HepG2 (cell line): Measurements from ENCODE around the gene C2CD4A. TPM values are rescaled to one million over a fixed set of nuclear protein-coding genes. Genes with fewer than 3 reads are reported as not detected.

ENCODE experiments used
- ATAC-seq: fragments of 200-7000 bp; cut with Tn5 transposase; 3 replicates; pipeline ENCODE4 v1.9.1; 2020; ENCODE audit warnings: mild to moderate bottlenecking, moderate library complexity
- BruUV-seq: library from RNA; stranded (reverse); fragments of 400-500 nt; replicated peaks from 2 replicates; lab custom pipeline; 2021; lab: Mats Ljungman, UMichigan
- CTCF ChIA-PET: fragments of 300-600 bp; formaldehyde crosslinking; extraction: SDS; loops from one replicate; lab custom pipeline; 2021; ENCODE audit warnings: low total read pairs, inconsistent platforms, low intra/inter-chr PET ratio; lab: Yijun Ruan, JAX
- POLR2A ChIA-PET: fragments of 350-600 bp; sonication (Branson Sonifier 250); formaldehyde crosslinking; loops from one replicate; lab custom pipeline; 2020; ENCODE audit warnings: antibody characterized with exemption, inconsistent platforms; lab: Yijun Ruan, JAX
- DNase-seq: peaks from one replicate; pipeline ENCODE4 v3.0.0-alpha.2; 2015; ENCODE audit warnings: low spot score
- FAIRE-seq: peaks from 3 replicates; lab custom pipeline; 2011; peaks lifted over from hg19 to GRCh38; lab: Jason Lieb, UNC
- H2AFZ ChIP-seq: one replicate; pipeline ENCODE4 v1.6.1; 2011; ENCODE audit warnings: low read length, inconsistent platforms
- H3K27ac ChIP-seq: fragments of 300-600 bp; 3 replicates; pipeline ENCODE4 v1.8.0; 2011; ENCODE audit warnings: mixed run types, mild to moderate bottlenecking, mixed read lengths, low read length, inconsistent platforms; ENCODE audit not compliant: insufficient read depth; ENCODE audit errors: extremely low read length
- H3K27me3 ChIP-seq, 2 experiments: fragments of 200-600 bp in 1 of 2; 2 replicates in 1 of 2; 3 replicates in 1 of 2; pipeline versions ENCODE4 v1.6.0 to v1.8.0; 2011; ENCODE audit warnings: low read length in 2 of 2, mild to moderate bottlenecking in 2 of 2, moderate library complexity in 2 of 2, inconsistent platforms in 1 of 2; ENCODE audit not compliant: insufficient read depth in 2 of 2, control insufficient read depth in 1 of 2
- H3K36me3 ChIP-seq, 2 experiments: fragments of 200-600 bp in 1 of 2; replicated peaks in 1 of 2; 2 replicates in 1 of 2; 3 replicates in 1 of 2; pipeline versions ENCODE4 v1.5.1 to v1.8.0; 2011; ENCODE audit warnings: low read length in 2 of 2, inconsistent platforms in 1 of 2; ENCODE audit not compliant: insufficient read depth in 2 of 2, control insufficient read depth in 1 of 2
- H3K4me1 ChIP-seq: 2 replicates; pipeline ENCODE4 v1.5.1; 2012; ENCODE audit warnings: low read length, inconsistent platforms; ENCODE audit not compliant: insufficient read depth
- H3K4me2 ChIP-seq: 2 replicates; pipeline ENCODE4 v1.6.0; 2011; ENCODE audit warnings: low read depth, low read length, inconsistent platforms
- H3K4me3 ChIP-seq, 3 experiments: fragments of 200-600 bp in 1 of 3; sonication (generic), shearing (Covaris generic) in 1 of 3; replicated peaks in 1 of 3; 2 replicates each; pipeline ENCODE4 v1.5.1; 2011 to 2016; ENCODE audit warnings: low read length in 3 of 3, inconsistent platforms in 2 of 3, low read depth in 2 of 3, mild to moderate bottlenecking in 2 of 3, control low read depth in 1 of 3, mixed read lengths in 1 of 3; ENCODE audit not compliant: insufficient read depth in 1 of 3
- H3K79me2 ChIP-seq: one replicate; pipeline ENCODE4 v1.6.1; 2011; ENCODE audit warnings: low read length, inconsistent platforms; ENCODE audit not compliant: insufficient read depth
- H3K9ac ChIP-seq: 2 replicates; pipeline ENCODE4 v1.6.0; 2011; ENCODE audit warnings: mild to moderate bottlenecking, low read depth, low read length, inconsistent platforms; ENCODE audit not compliant: insufficient read depth
- H3K9me3 ChIP-seq: 2 replicates; pipeline ENCODE4 v1.5.1; 2012; ENCODE audit warnings: mild to moderate bottlenecking, low read length
- H4K20me1 ChIP-seq: 2 replicates; pipeline ENCODE4 v1.6.0; 2011; ENCODE audit warnings: inconsistent platforms, mild to moderate bottlenecking, low read length, moderate library complexity; ENCODE audit not compliant: insufficient read depth
- E2F5 ChIP-seq: sonication (generic); formaldehyde crosslinking; conservative IDR thresholded peaks from 2 replicates; pipeline ENCODE4 v1.4.0; 2020; ENCODE audit warnings: missing genetic modification reagents
- GMEB2 ChIP-seq: IDR thresholded peaks from 2 replicates; pipeline ENCODE4 v1.6.1; 2016; ENCODE audit warnings: missing biosample characterization, missing genetic modification reagents, low read depth
- KDM2A ChIP-seq: sonication (generic); formaldehyde crosslinking; IDR thresholded peaks from 2 replicates; pipeline ENCODE4 v1.4.0; 2020; ENCODE audit warnings: low read depth, missing genetic modification reagents, borderline replicate concordance
- MYNN ChIP-seq: sonication (generic); formaldehyde crosslinking; IDR thresholded peaks from 2 replicates; pipeline ENCODE4 v1.4.0; 2020; ENCODE audit warnings: mild to moderate bottlenecking, low read depth, missing genetic modification reagents
- POLR2AphosphoS2 ChIP-seq: IDR thresholded peaks from 2 replicates; pipeline ENCODE4 v1.6.1; 2011; ENCODE audit warnings: low read depth, low read length, improper control_type of control experiment
- PRDM4 ChIP-seq: sonication (generic); formaldehyde crosslinking; IDR thresholded peaks from 2 replicates; pipeline ENCODE4 v1.9.0; 2021; ENCODE audit warnings: missing genetic modification reagents, borderline replicate concordance
- XBP1 ChIP-seq: sonication (generic); formaldehyde crosslinking; IDR thresholded peaks from 2 replicates; pipeline ENCODE4 v1.5.0; 2020; ENCODE audit warnings: missing genetic modification reagents
- ZBTB20 ChIP-seq: sonication (generic); formaldehyde crosslinking; IDR thresholded peaks from 2 replicates; pipeline ENCODE4 v1.8.1; 2023; ENCODE audit warnings: missing genetic modification reagents, low read depth, mild to moderate bottlenecking, borderline replicate concordance
- ZBTB3 ChIP-seq: sonication (generic); formaldehyde crosslinking; IDR thresholded peaks from 2 replicates; pipeline ENCODE4 v1.4.0; 2020; ENCODE audit warnings: low read depth, mild to moderate bottlenecking, moderate library complexity, missing genetic modification reagents, borderline replicate concordance
- ZEB1 ChIP-seq: IDR thresholded peaks from 2 replicates; pipeline ENCODE4 v1.6.1; 2012; ENCODE audit warnings: mild to moderate bottlenecking, low read depth, inconsistent platforms; ENCODE audit not compliant: insufficient replicate concordance
- ZFP1 ChIP-seq: IDR thresholded peaks from 2 replicates; pipeline ENCODE4 v1.6.1; 2016
- ZNF260 ChIP-seq: sonication (generic); formaldehyde crosslinking; IDR thresholded peaks from 2 replicates; pipeline ENCODE4 v1.4.0; 2020; ENCODE audit warnings: missing genetic modification reagents, low read depth, mild to moderate bottlenecking, borderline replicate concordance
- ZNF543 ChIP-seq: sonication (generic); formaldehyde crosslinking; IDR thresholded peaks from 2 replicates; pipeline ENCODE4 v1.4.0; 2020; ENCODE audit warnings: mild to moderate bottlenecking, missing genetic modification reagents
- ZNF574 ChIP-seq: sonication (generic); formaldehyde crosslinking; IDR thresholded peaks from 2 replicates; pipeline ENCODE4 v1.4.0; 2020; ENCODE audit warnings: missing genetic modification reagents
- ZNF850 ChIP-seq: sonication (generic); formaldehyde crosslinking; conservative IDR thresholded peaks from 2 replicates; pipeline ENCODE4 v1.9.0; 2021; ENCODE audit warnings: mild to moderate bottlenecking, missing genetic modification reagents
- WGBS: methylation state at CpG from one replicate; pipeline ENCODE4 v1.1.6; 2017; ENCODE audit warnings: low lambda C conversion rate; 5-methylcytosine and 5-hydroxymethylcytosine counted together
- in situ Hi-C: cut with HindIII; loops from 2 replicates; pipeline ENCODE4 v1.10.0; 2017; ENCODE audit warnings: low pct_unique_long_range_greater_than_20kb; ENCODE audit not compliant: extremely low pct_ligation_motif_present
- intact Hi-C: fragments of 100-400 bp; cut with micrococcal nuclease; formaldehyde crosslinking; loops from one replicate; pipeline ENCODE4 v1.10.0; 2022; ENCODE audit not compliant: unreplicated experiment
- polyA plus RNA-seq, 8 experiments: library from polyadenylated mRNA; depleted of rRNA in 3 of 8; stranded (reverse) in 7 of 8; unstranded in 1 of 8; fragments of >200 nt; fragmentation: Illumina TruSeq in 4 of 8; extraction: Trizol in 4 of 8; gene quantifications; 2 replicates each; pipeline versions ENCODE4 v1.2.1 to v1.2.3, GENCODE V29; 2011 to 2016; ENCODE audit warnings: low read depth in 4 of 8, missing spikeins in 1 of 8, mixed read lengths in 1 of 8; ENCODE audit not compliant: insufficient read depth in 1 of 8
- total RNA-seq, 5 experiments: library from RNA; depleted of rRNA; stranded (reverse); fragments of >200 nt; fragmentation: Illumina TruSeq; extraction: Trizol; gene quantifications; 2 replicates each; pipeline ENCODE4 v1.2.3, GENCODE V29; 2016; ENCODE audit warnings: low read depth in 1 of 5

C2CD4A gene
- total and polyA plus RNA-seq, 2 of the 13 experiments (the other 11 are each of a cell fraction or from before 2014, with no cell fraction given): 0.20 TPM; not detected in 1

DNA sequence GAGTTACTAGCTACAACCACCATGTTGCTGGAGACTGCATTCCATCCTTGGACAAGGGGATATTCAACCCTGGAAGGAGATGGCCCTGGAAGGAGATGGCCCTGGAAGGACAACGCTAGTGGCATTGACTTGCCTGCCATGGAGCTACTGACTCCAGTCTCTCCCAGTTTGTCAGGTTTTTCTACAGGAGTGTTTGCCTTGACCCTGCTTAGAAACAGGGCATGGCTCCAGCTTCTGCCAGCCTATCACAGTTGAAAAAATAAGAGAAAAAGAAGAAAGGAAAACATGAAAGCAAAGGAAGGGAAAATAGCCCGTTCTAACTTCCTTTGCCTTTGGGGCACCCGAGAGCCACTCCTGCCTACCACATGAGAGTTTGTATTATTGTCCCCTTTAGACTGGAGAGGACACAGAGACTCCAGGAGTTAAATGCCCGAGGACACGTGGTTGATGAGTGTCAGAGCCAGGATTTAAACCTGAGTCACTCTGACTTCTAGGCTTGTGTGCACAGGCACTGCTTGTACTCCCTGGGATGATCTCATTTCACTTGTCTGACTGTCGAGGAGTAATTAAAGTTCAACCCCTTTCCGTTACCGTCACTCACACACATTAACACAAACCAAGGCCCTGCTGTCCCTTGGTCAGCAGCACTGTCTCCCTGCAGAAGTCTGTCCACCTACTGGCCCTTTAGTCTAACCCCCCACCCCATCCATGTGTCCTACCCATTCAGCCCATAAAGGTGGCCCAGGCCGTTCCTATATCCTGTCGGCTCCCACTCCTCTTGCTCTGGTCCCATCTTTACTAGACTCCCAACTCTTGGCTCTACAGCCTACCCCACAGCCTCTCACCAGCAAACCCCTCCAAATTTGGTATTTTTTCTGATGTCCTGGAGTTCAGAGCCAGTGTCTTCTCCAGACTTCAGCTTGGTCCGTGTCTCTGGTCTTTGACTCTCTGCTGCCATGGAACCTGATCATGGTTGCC lies 46.1 kb downstream of the C2CD4A start:
- FAIRE-seq: no peak
- intact Hi-C loops: no loop called here
- CTCF ChIA-PET: no interaction called here
- TF ChIP-seq ZBTB20 (no peak), MYNN (CRISPR knock-in tag) (no peak), POLR2AphosphoS2 (no peak), ZNF543 (CRISPR knock-in tag) (no peak), ZNF850 (CRISPR knock-in tag) (no peak), ZBTB3 (CRISPR knock-in tag) (no peak), ZEB1 (no peak), ZNF574 (CRISPR knock-in tag) (no peak), ZFP1 (CRISPR knock-in tag) (no peak), PRDM4 (CRISPR knock-in tag) (no peak), KDM2A (no peak), E2F5 (CRISPR knock-in tag) (no peak), XBP1 (no peak), ZNF260 (no peak), GMEB2 (no peak)

More for the DNA sequence above, 46.1 kb downstream of the C2CD4A start:
- 7% methylated on average over 11 of the region's 11 CpGs for WGBS
- Histone ChIP-seq H3K27ac (no peak overlapping the region), H3K4me2 (peak overlapping the region; percentile 8; the same call in 1 of the 2 replicates), H3K4me3 (0 out of 6 replicates have a peak overlapping the region, but pooled peaks of 1 of the 3 experiments have one; percentile 3), H3K9me3 (no peaks in the 10 kb centered on the region), H3K4me1 (peaks cover 24% of the 10 kb centered on the region), H3K9ac (no peak overlapping the region), H3K27me3 (0 out of 5 replicates have a peak, but pooled peaks cover 0 to 8% of the 10 kb centered on the region in 2 experiments), H3K79me2 (no peaks in the 10 kb centered on the region), H2AFZ (no peak overlapping the region), H3K36me3 (no peaks in the 10 kb centered on the region), H4K20me1 (no peaks in the 10 kb centered on the region)
- DNase-seq: peak; percentile 66
- ATAC-seq: peak; percentile 85
- BruUV-seq: no TSS peak
- in situ Hi-C loops: no loop called here
- POLR2A ChIA-PET: no interaction called here
